Fibroblast of the conjunctiva (primary cell): ENCODE data around the gene EEF1G.
A peak's percentile ranks its signal among the peaks of the same experiment; 100 is the strongest.
"Not testable (repeated sequence)": the region's sequence is repeated elsewhere in the genome, so short reads cannot be mapped to it uniquely, and the experiment has no call there.

ENCODE experiments used
- DNase-seq: peaks from one replicate; pipeline ENCODE4 v3.0.0-alpha.2; 2010; ENCODE audit warnings: low read depth

The EEF1G gene, protein sequence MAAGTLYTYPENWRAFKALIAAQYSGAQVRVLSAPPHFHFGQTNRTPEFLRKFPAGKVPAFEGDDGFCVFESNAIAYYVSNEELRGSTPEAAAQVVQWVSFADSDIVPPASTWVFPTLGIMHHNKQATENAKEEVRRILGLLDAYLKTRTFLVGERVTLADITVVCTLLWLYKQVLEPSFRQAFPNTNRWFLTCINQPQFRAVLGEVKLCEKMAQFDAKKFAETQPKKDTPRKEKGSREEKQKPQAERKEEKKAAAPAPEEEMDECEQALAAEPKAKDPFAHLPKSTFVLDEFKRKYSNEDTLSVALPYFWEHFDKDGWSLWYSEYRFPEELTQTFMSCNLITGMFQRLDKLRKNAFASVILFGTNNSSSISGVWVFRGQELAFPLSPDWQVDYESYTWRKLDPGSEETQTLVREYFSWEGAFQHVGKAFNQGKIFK

DNA sequence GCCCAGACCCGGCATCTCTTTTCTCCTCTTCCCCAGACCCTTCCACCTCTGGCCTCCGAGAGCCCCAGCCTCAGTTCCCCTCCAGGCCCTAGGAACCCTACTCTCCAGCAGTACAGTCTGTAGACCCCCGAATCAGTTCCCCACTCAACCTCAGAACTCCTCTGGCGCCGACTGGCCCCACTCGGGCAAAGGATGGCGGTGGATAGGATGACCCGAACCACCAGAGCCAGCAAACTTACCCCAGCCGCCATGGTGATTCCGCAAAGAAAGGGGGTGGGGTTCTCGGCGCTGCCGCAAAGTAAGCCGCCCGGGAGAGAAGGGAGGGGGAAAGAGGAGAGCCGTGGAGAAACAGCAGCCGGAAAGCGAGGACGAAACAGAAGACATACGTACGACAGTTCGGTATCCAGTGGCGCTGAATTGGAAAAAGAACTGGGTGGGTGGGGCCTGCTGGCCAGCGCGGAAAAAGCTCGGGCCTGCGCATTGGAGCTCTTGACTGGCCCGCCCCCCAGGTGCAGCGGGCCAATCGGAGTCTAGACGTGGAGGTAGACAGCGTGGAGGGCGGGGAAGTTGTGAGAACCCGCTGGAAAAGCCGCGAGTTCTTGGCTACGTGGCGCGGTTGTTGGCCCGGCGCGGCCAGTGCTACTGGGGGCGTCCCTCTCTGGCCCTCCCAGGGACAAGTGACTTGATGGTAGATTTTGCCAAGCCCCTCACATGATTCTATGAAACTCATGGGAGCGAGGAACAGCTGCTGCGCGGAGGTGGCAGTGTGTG is at the start of gene EEF1G:
Gene EEF1G (minus strand): TSS at position 300 of the 771 bp plus-strand sequence. CDS start 49 bp downstream, at position 251.
- DNase-seq: peak; percentile 100

DNA sequence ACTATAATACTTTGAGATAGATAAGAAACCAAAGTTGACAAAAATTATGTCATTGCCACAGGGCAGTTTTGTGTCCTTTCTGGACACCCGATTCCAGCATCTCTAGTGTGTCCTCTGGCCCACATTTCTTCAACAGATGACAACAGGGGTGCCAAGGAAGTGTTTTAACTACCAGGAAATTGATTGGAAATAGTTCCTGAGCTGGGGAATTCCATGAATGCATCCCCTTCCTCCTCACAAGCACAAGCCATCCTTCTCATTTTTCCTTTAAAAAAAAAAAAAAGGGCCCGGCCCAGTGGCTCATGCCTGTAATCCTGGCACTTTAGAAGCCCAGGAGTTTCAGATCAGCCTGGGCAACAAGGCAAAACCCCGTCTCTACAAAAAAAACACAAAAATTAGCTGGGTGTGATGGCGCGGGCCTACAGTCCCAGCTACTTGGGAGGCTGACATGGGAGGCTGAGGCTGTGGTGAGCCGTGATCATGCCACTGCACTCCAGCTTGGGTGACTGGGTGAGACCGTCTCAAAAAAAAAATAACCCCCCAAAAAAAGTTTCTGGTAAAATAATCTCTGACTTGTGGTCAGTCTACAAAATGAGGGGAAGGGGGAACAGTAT is 48.9 kb upstream of the EEF1G start:
- DNase-seq: no peak

DNA sequence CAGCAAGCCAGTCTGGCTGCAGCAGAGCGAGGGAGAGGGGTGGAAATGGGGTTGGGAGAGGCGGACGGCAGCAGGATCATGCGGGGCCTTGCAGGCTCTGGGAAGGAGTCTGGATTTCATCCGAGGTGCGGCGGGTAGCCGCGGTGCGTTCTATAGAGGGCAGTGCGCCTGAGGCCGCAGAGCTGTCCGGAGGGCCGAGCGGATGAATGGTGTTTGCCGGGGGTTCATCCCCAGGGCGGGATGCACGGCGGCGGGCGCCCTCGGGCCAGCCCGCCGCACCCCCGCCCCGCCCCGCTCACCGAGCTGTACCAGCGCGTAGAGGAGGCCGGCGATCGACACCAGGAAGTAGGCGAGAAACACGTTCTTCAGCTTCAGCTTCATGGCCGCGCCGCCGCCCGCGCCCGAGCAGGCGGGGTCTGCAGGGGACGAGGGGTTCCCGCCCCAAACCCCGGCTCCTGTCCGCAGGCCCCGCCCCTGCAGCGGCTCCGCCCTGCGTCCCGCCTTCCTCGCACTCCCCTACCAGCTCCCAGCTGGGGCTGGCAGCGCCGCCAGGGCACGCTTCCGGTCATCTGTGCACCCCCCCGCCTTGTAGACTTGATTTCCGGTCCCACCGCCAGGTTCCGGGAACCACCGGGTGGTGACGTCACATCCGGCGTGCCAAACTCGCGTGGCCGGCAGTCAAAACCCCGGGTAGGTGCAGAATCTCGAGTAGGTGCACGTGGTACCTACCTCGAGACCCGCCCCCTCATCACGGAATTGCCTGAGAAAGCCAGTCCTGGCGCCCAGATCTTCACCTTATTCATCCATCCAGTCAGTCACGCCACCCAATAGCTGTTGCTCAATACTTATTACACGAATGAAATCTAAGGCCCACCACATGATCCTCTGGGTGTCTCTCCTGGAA is 48.1 kb upstream of the EEF1G start, which contains the start of gene B3GAT3:
Gene B3GAT3 (minus strand): TSS at position 420 of the 904 bp plus-strand sequence. CDS start 39 bp downstream, at position 381.
- DNase-seq: peak; percentile 98

DNA sequence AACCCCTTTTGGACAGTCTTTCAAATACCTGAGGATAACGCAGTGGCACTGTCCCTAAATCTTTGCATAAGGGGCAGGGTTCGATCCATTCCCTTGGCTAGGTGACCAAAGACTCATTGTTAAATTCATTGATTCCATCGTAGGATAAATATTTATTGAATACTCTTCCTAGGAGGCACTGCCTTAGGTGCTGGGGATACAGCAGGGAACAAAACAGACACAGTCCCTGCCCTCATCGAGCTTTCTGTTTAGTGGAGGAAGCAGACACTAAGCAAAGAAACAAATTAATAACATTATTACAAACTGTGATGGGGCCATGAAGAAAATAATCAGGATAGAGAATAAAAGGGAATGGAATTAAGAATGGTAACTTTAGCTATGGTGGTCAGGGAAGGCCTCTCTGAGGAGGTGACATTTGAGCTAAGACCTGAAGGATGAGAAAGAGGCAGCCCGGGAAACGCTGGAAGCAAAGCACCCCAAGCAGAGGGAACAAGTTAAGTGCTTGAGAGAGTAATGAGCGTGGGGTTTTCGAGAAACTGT is 47.4 kb upstream of the EEF1G start:
- DNase-seq: no peak

DNA sequence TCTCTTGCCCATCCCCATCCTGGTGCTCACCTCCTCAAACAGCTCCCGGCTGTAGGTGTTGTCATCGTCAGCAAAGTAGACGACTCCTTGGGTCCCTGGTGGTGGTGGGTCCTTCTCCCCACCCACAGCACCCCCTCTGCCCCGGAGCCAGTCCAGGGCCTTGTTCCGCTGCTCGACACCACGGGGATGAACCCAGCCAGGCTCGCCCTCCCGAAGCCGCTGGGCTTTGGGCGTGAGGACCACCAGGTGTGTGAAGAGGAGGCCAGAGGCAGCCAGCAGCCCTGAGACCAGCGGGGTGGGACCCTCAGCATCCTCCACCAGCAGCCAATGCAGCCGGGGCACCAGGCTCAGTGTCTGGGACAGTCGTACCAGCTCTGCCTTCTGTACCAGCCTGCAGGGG is 43.3 kb upstream of the EEF1G start:
- DNase-seq: not testable (repeated sequence)

DNA sequence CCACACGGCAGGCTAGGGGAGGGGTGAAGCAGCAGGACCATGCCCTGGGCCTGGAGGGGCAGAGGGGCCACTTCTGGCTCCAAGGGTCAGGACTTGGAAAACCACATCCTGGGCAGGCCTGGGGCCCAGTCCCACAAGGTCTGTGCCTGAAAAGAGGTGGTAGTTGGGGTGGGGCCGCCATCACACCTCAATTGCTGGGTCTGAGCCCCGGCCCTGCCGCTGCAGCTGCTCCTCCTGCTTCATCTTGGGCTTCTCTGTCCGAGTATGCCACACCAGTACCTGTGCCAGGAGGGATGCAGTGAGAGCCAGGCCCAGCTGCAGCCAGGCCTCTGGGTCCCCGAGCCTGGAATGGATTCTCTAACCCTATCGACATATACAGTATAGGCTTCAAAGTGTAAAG is 41.8 kb upstream of the EEF1G start:
- DNase-seq: no peak

DNA sequence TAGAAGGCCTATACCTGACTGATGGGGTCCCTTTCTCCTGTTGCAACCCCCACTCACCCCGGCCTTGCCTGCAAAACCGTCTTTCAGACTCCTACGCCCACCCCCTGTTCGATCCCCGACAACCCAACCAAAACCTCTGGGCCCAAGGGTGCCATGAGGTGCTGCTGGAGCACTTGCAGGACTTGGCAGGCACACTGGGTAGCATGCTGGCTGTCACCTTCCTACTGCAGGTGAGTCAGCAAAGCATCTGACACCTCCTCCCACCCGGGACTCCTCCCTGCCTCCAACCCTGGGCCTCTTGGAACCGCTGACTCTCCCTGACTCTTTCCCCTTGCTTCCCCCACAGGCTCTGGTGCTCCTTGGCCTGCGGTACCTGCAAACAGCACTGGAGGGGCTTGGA is 40.6 kb upstream of the EEF1G start:
- no peak for DNase-seq

DNA sequence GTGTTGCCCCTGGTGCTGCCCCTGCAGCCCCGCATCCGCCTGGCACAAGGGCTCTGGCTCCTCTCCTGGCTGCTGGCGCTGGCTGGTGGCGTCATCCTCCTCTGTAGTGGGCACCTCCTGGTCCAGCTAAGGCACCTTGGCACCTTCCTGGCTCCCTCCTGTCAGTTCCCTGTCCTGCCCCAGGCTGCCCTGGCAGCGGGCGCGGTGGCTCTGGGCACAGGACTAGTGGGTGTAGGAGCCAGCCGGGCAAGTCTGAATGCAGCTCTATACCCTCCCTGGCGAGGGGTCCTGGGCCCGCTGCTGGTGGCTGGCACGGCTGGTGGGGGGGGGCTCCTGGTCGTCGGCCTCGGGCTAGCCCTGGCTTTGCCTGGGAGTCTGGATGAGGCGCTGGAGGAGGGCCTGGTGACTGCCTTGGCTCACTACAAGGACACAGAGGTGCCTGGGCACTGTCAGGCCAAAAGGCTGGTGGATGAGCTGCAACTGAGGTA is 39.6 kb upstream of the EEF1G start:
- no peak for DNase-seq

DNA sequence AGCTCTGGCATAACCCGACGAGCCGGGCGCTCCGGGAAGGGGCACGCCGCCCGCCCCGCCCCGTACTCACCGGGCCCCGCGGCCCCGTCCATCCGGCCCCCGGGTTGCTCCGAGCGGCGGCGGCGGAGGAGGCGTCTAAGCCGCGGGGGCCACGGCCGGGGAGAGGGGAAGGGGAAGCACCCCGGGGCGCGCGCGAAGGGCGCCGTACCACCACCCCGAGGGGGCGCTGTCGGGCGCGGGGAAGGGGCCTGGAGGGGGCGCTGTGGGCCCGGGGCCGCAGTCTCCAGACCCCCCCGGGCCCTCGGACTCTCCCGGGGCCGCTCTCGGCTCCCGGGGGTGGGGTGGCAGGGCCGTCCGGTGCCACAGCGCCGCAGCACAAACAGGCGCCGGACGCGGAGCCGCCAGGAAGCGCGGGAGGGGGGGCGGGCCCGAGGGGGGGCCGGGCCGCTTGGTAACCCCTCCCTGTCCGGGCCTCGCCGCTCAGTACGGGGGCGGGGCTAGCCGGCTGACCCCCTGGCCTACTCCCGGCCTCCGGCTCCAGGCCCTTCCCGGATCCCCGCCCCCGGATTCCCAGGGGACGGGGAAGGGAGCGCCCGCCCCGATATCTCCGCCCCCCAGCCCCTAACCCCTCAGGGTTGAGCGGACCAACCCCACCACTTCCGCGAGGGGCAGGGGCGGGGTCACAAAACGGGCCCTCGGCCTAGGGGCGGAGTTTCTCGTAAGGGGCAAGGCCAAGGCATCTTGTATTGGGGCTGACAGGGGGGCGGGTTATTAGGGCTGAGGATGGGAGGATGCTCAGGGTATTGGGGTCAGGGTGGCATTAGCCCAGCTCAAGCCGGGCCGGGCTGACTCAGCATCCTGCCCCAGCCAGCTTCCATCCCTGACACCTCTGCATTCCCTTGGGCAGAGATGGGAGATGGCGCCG is 38.9 kb upstream of the EEF1G start, which contains the start of the genes EML3 and ROM1:
Gene EML3 (minus strand): TSS at position 410 of the 925 bp plus-strand sequence. CDS start 318 bp downstream, at position 92.
Gene ROM1 (plus strand): TSS at position 892 of the 925 bp plus-strand sequence. CDS start 25 bp downstream, at position 917.
- peak; percentile 87 for DNase-seq

DNA sequence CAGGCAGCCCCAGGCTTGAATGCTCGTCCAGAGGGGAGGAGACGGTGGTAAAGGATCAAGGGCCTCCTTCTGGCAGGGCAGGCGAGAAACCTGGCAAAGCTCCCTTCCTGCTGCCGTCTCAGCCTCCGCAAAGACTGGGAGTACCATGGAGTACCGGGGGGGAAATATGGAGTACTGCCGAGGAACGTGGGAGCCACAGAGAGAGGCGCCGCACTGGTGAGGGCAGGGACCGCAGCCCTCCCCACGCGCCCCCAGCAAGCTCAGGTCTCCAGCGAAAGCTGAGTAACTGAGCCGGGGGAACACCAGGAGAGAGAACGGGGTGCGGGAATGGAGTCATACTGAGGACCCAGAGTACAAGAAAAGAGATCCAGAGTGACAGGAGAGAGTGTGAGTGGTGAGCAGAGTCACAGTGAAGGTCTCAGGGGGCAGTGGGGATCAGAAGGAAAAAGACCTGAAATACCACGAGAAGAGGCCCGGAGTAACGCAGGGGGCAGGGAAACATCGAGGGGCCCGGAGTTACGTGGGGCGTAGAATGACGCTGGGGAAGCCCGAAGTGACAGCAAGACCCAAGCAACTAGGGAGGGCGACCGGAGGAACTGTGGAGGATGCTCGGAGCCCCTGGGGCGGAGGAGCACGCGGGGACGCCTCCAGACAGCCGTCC is 38.1 kb upstream of the EEF1G start:
- peak; percentile 71 for DNase-seq

DNA sequence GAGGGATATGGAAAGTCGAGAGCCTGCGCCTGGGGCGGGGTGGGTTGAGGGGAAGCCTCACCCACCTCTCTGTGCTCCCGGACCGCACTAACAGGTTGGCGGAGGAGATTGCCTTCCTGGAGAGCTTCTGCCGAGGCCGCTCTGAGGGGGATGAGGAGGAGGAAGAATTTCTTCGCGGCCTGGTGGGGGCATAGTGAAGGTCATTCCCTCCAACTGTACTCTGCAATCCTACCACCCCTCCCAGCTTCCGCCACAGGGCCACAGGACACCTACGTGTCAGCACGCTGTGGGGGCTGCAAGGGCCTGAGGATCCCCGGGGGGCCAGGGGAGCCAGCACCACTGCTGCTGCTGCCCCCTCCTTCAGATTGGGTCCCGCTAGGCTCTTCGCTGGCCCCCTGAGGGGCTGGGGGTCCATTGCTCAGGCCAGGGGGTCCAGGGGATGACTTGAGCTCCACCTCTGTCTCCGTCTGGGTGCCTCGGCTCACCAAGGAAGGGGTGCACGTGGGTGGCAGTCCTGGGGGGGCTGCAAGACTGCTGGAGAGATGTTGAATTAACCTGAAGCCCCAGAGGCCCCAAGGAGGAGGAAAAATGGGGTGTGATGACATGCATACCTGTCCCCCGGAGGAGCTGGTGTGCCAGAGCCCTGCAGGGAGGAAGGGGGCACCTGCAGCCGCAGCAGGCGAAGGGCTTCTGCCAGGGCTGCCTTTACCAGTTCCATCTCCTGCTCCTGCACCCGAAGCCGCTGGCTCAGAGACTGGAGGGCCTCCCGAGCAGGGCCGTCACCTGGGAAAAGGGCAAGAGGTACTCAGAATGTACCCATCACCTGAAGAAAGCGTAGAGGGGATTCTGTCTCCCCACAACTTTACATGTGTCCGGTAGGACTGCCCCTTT is 37.4 kb upstream of the EEF1G start:
- DNase-seq: no peak

DNA sequence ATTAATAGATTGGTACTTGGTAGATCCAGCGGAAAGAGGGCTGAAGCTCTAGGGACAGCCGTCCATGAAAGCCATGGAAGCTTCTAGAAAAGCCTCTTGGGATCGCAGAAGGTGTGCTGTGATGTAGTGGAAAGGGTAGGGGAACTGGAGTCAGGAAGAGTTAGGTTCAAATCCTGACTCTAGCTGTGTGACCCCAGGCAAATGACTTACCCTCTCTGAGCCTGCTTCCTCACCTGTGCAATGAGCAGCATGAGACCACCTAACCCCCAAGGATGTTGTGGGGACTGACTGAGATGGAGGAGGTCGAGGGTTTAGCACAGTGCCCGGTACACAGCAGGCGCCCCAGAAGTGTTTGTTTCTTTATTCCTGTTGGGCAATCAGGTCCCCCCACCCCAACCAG is 36.7 kb upstream of the EEF1G start:
- no peak for DNase-seq

DNA sequence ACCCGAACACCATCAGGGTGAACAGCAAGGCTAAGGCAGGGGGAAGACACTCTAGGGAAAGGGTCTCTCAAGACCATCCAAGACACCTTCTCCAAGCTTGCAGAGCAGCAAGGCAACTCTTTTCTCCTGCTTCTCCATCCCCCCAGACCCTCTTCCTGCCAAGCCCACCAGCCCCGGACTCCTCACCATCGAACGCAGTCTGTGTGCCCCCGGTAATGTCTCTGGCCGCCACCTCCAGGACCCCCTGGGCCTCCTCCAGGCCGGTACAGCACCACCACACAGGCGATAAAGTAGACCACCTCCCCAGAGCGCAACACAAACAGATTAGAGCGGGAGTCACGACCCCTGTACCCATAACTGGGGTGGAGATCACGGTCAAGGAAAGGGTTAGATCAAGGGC is 35.1 kb upstream of the EEF1G start:
- DNase-seq: no peak

DNA sequence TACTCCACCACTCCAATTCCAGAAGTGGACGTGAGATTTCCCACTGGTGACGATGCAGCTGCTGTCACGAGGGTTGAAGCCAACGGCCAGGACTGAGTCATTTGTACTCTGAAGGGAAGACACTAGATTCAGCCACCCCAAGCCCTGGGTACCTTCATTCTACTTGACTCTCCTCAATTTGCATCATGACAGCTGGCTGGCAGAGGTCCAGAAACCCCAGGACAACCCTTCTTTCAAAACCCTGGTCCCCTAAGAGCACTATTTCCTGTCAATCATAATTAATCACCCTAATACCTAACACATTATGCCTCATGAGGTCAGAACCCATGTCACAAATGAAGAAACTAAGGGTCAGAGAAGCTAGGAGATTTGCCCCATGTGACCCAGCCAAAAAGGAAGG is 34.0 kb upstream of the EEF1G start:
- DNase-seq: no peak

DNA sequence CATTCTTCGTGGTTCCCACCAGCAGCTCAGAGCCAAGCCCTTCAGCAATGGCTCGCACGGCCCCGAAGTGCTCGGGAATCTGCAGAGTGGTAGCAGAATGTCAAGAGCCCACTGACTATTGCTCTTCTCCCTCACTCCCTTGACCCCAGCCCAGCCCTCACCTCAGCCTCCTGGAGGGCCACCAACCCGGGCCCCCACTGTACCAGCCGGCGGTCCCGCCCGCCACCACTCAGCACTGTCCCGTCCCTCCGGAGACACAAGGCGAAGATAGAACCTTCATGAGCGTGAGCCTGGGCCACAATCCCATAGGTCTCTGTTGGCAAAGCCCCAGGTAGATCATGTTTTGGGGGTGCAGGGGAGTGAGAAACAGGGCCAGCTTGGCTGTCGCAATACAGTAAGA is 32.2 kb upstream of the EEF1G start:
- DNase-seq: no peak

DNA sequence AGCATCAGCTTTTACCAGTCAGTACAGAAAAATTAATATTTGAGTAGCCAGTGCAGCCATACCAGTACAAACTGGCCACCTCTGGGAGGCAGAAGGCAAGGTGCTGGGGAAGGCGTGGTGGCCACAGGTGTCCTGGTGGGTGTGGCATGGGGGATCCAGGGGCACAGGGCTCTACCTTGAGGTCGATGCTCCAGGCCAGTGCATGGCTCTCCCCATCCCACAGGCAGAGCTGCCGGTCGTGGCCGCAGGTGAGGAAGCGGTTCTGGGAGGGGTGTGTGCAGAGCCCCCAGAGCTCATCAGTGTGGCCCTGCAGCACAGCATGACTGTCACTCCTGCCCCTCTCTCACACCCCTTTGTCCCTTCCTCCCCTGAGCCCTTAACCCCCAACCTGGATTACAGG is 31.8 kb upstream of the EEF1G start:
- no peak for DNase-seq

DNA sequence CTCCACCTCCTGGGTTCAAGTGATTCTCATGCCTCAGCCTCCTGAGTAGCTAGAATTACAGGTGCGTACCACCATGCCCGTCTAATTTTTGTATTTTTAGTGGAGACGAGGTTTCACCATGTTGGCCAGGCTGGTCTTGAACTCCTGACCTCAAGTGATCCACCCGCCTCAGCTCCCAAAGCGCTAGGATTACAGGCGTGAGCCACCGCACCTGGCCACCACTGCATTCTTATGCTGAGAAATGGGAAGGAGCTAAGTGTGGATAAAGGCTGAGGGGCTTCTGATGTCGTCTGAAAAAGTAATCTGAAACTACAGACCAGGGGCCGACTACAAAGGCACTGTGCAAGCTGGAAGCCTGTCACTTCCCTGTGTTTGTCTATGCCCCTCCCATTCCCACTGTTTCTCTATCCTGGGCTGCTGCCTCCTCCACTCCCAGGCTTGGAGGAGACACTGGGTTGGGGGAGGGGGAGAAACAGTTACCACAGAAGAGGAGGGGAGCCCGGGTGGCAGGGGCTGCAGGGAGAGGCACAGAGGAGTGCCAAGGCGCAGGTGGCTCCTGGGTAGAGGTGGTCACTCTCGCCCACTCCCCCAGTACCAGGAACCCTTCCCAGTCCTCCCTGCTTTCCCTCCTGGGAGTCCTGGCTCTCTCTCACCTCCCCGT is 30.9 kb upstream of the EEF1G start:
- DNase-seq: no peak
